Measurements from ENCODE around the gene PROSER1.

- TF ChIP-seq POLR2A (IDR thresholded peaks at IDR 0.05): no peak
- TF ChIP-seq CTCF (IDR thresholded peaks at IDR 0.05): no peak
Observed at GRCh38 chr13:39016087-39016486, 21.8 kb downstream of the PROSER1 start.
